GM12891 (cell line): ENCODE results near the gene MAF.

ENCODE experiments used
- DNase-seq: peaks from one replicate; pipeline ENCODE4 v3.0.0; 2011; ENCODE audit warnings: low spot score; ENCODE audit not compliant: insufficient read length
- FAIRE-seq: peaks from 2 replicates; lab custom pipeline; 2011; peaks lifted over from hg19 to GRCh38; lab: Jason Lieb, UNC
- PAX5 ChIP-seq: IDR thresholded peaks from 2 replicates; pipeline ENCODE4 v1.6.1; 2011; ENCODE audit warnings: low read length, moderate library complexity, mild to moderate bottlenecking; ENCODE audit not compliant: insufficient read depth, severe bottlenecking
- POLR2A ChIP-seq: IDR thresholded peaks from 2 replicates; pipeline ENCODE4 v1.6.1; 2011; ENCODE audit warnings: low read depth, low read length, control low read depth
- POLR2AphosphoS5 ChIP-seq: IDR thresholded peaks from 2 replicates; pipeline ENCODE4 v1.6.1; 2011; ENCODE audit warnings: low read depth, low read length, control low read depth
- POU2F2 ChIP-seq: IDR thresholded peaks from 2 replicates; pipeline ENCODE4 v1.6.1; 2011; ENCODE audit warnings: low read depth, mild to moderate bottlenecking, control low read depth, low read length, moderate library complexity
- SPI1 ChIP-seq: IDR thresholded peaks from 2 replicates; pipeline ENCODE4 v1.6.1; 2011; ENCODE audit warnings: low read depth, low read length, control low read depth
- TAF1 ChIP-seq: IDR thresholded peaks from 2 replicates; pipeline ENCODE4 v1.6.1; 2011; ENCODE audit warnings: low read depth, low read length, control low read depth

The MAF gene

GRCh38 chr16:79559532-79559931 lies 41.0 kb downstream of the MAF start:
- TF ChIP-seq POLR2A (no peak), SPI1 (no peak), TAF1 (no peak), POLR2AphosphoS5 (no peak), PAX5 (no peak), POU2F2 (no peak)
- DNase-seq: no peak
- FAIRE-seq: no peak

DNA sequence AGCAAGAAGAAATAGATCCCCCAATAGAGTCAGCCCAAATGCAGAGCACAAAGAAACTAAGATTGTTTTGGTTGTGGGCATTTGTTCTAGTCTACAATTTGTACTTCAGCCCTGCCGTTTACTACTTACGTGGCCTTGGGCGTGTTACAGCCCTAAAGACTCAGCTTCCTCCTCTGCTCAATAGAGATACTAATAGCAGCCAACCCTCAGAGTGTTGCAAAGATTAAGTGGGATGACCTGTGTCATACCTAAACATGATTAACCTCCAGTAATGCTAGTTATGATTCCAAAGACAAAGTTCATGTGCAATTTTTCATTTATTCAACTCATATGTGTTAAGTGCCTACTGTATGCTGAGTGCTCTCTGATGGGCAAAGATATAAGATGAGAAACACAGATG lies 43.1 kb downstream of the MAF start:
- no peak for DNase-seq
- no peak for TF ChIP-seq POLR2A
- no peak for TF ChIP-seq TAF1
- FAIRE-seq: no peak

DNA sequence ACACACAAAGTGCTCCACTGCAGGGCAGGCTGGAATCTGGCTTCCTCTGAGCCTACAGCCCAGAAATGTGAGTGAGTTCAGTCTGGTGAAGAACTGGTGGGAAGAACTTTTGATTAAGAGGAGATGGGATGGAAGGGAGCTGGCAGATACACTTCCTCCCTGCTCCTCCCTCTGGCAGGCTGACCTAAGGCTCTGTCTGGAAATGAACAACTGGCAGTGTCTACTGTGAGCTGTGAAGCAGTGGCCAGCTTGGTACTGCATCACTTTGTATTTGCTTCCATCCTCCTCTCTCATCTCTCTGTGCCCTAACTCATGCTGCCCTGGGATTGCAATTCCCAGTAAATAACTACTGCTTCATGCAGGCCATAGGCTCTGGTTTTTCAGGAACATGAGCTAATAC lies 45.6 kb downstream of the MAF start:
- no peak for DNase-seq
- no peak for FAIRE-seq
- TF ChIP-seq POLR2A: no peak
- no peak for TF ChIP-seq PAX5
- TF ChIP-seq POLR2AphosphoS5: no peak
- no peak for TF ChIP-seq POU2F2
- TF ChIP-seq TAF1: no peak
- no peak for TF ChIP-seq SPI1

DNA sequence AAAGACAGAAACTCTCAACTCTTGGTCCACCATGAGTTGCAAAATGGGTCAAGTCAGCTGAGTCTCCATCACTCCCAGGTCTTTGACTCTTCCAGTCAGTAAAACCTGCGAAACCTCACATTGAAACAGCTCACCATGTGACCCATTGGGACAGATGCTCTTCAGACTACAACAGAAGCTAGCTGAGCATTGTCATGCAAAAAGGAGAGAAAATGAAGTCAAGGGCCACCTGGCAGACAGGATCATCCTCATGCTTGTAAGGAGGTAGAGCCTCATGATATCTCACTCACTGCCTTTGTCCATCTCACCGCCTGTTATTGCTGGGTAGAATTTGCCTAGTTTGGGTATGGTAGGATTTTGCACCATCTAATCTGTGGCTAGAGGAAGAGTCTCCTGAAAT lies 50.2 kb downstream of the MAF start:
- no peak for DNase-seq
- TF ChIP-seq TAF1: no peak
- TF ChIP-seq PAX5: no peak
- TF ChIP-seq POU2F2: no peak
- TF ChIP-seq SPI1: no peak
- no peak for TF ChIP-seq POLR2AphosphoS5
- no peak for TF ChIP-seq POLR2A
- FAIRE-seq: no peak

DNA sequence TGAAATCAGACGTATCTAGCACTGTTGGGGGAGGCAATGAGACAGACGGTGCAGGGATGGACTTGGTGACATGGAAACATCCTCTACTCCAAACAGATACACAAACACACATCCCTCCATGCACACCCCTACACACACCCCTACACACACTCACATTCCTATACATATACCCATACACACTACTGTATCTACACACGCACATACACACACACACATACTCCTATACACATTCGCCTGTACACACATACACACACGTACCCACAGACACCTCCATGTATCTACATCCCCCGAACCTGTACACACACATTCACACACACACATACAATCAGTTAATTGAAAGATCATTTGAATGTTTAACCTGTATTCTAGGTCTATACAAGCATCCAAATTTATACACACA lies 53.5 kb downstream of the MAF start:
- FAIRE-seq (no peak), DNase-seq (no peak)
- TF ChIP-seq POLR2AphosphoS5 (no peak), POLR2A (no peak), POU2F2 (no peak), PAX5 (no peak), TAF1 (no peak), SPI1 (no peak)
